HG02798 (cell line): Measurements from ENCODE around the gene NBEAL1.
"Not testable (repeated sequence)": the region's sequence is repeated elsewhere in the genome, so short reads cannot be mapped to it uniquely, and the experiment has no call there.

Experiments
- ATAC-seq: cut with Tn5 transposase; IDR thresholded peaks from one replicate; pipeline ENCODE4 v1.9.1; 2021; ENCODE audit warnings: mild to moderate bottlenecking; ENCODE audit not compliant: unreplicated experiment, poor library complexity

Gene NBEAL1

GRCh38 chr2:203037026-203037425 is 22.4 kb downstream of the NBEAL1 start:
- ATAC-seq = no peak

- ATAC-seq = no peak
Observed at GRCh38 chr2:203038586-203038985, 23.9 kb downstream of the NBEAL1 start.

- not testable (repeated sequence) for ATAC-seq
Observed at GRCh38 chr2:203039211-203039610, 24.5 kb downstream of the NBEAL1 start.

GRCh38 chr2:203040966-203041521 is 26.4 kb downstream of the NBEAL1 start:
- ATAC-seq = no peak

GRCh38 chr2:203042178-203042577 is 27.5 kb downstream of the NBEAL1 start:
- ATAC-seq = no peak

GRCh38 chr2:203043226-203043625 is 28.6 kb downstream of the NBEAL1 start:
- ATAC-seq = no peak

GRCh38 chr2:203045867-203046266 is 31.2 kb downstream of the NBEAL1 start:
- no peak for ATAC-seq

- ATAC-seq = no peak
Observed at GRCh38 chr2:203052539-203052938, 37.9 kb downstream of the NBEAL1 start.

- no peak for ATAC-seq
Observed at GRCh38 chr2:203059567-203060240, 45.0 kb downstream of the NBEAL1 start.

GRCh38 chr2:203061346-203061745 is 46.7 kb downstream of the NBEAL1 start:
- no peak for ATAC-seq

- ATAC-seq = no peak
Observed at GRCh38 chr2:203062126-203062525, 47.5 kb downstream of the NBEAL1 start.

GRCh38 chr2:203066519-203067091 is 51.9 kb downstream of the NBEAL1 start:
- not testable (repeated sequence) for ATAC-seq

- no peak for ATAC-seq
Observed at GRCh38 chr2:203070701-203071100, 56.0 kb downstream of the NBEAL1 start.

- no peak for ATAC-seq
Observed at GRCh38 chr2:203071148-203071547, 56.5 kb downstream of the NBEAL1 start.

- ATAC-seq = no peak
Observed at GRCh38 chr2:203072371-203072770, 57.7 kb downstream of the NBEAL1 start.

- no peak for ATAC-seq
Observed at GRCh38 chr2:203077451-203077850, 62.8 kb downstream of the NBEAL1 start.

GRCh38 chr2:203080447-203081045 is 65.9 kb downstream of the NBEAL1 start:
- ATAC-seq = no peak

- ATAC-seq = no peak
Observed at GRCh38 chr2:203083328-203083727, 68.7 kb downstream of the NBEAL1 start.

- ATAC-seq = not testable (repeated sequence)
Observed at GRCh38 chr2:203086381-203086780, 71.7 kb downstream of the NBEAL1 start.

- not testable (repeated sequence) for ATAC-seq
Observed at GRCh38 chr2:203090721-203091120, 76.0 kb downstream of the NBEAL1 start.

- no peak for ATAC-seq
Observed at GRCh38 chr2:203097735-203098134, 83.1 kb downstream of the NBEAL1 start.
